ENCODE measurements around the gene EEF1AKMT4. TPM values are rescaled to one million over a fixed set of nuclear protein-coding genes. Genes with fewer than 3 reads are reported as not detected.

Gene EEF1AKMT4
- total RNA-seq, 2 donors from 2014 or later = 3.0 to 3.4 TPM

- Histone ChIP-seq H3K36me3 (replicated peaks in 1 of 2; ENCODE audit: insufficient read depth in 1 of 2, low read depth in 2 of 2) (peaks cover 0 to 12% of the 10 kb centered on the region in 2 donors), H3K27me3 (no peaks in the 10 kb centered on the region), H3K27ac (peak within 1 kb of the TSS; percentile 71 to 95 (median 82)), H3K9me3 (no peaks in the 10 kb centered on the region), H3K4me1 (peaks cover 21% of the 10 kb centered on the region), H3K4me3 (peak within 1 kb of the TSS; percentile 97 to 99)
- WGBS, 2 donors = 0% methylated on average over 18 to 49 of the region's 49 CpGs
- ATAC-seq = peak; percentile 79
- DNase-seq = peak; percentile 89 to 90 (median 89)
- peak; percentile 68 to 84 (median 83) for TF ChIP-seq POLR2A (IDR thresholded peaks at IDR 0.05)
- peak in 1 of 7 experiments; percentile 21 for TF ChIP-seq CTCF (IDR thresholded peaks at IDR 0.05)
- intact Hi-C loops (cut with DNase I) = no loop called here
Observed at GRCh38 chr3:184248454-184249411, 739 bp upstream of the EEF1AKMT4 start, which contains the start of gene ALG3. ALG3 (minus strand) TSS chr3:184248962; CDS start chr3:184248940, 22 bp downstream.

GRCh38 chr3:184250167-184250828, 826 bp downstream of the EEF1AKMT4 start:
- DNase-seq = peak; percentile 91 to 96 (median 93)
- Histone ChIP-seq H3K4me3 (peak overlapping the region; percentile 47 to 49), H3K27me3 (no peaks in the 10 kb centered on the region), H3K27ac (peak overlapping the region; percentile 35 to 95 (median 82)), H3K36me3 (replicated peaks in 1 of 2; ENCODE audit: insufficient read depth in 1 of 2, low read depth in 2 of 2) (peaks cover 0 to 3% of the 10 kb centered on the region in 2 donors), H3K9me3 (no peaks in the 10 kb centered on the region), H3K4me1 (peaks cover 21% of the 10 kb centered on the region)
- TF ChIP-seq POLR2A (IDR thresholded peaks at IDR 0.05) (no peak), CTCF (IDR thresholded peaks at IDR 0.05) (peak; percentile 88 to 97 (median 91))
- ATAC-seq = peak; percentile 71
- intact Hi-C loops (cut with DNase I) = no loop called here
- 14 to 16% methylated on average over 17 to 20 of the region's 20 CpGs for WGBS, 2 donors

- WGBS, 2 donors = 85 to 91% methylated on average over 2 to 3 of the region's 3 CpGs
- no peak for DNase-seq
Observed at GRCh38 chr3:184255291-184256039, 6.0 kb downstream of the EEF1AKMT4 start.

More at GRCh38 chr3:184255291-184256039, 6.0 kb downstream of the EEF1AKMT4 start:
- Histone ChIP-seq H3K4me3 (no peak overlapping the region), H3K4me1 (peaks cover 10% of the 10 kb centered on the region), H3K27ac (no peak overlapping the region), H3K27me3 (no peaks in the 10 kb centered on the region), H3K36me3 (replicated peaks in 1 of 2; ENCODE audit: insufficient read depth in 1 of 2, low read depth in 2 of 2) (no peaks in the 10 kb centered on the region), H3K9me3 (no peaks in the 10 kb centered on the region)
- ATAC-seq = no peak
- intact Hi-C loops (cut with DNase I) = no loop called here
- no peak for TF ChIP-seq CTCF (IDR thresholded peaks at IDR 0.05)
- no peak for TF ChIP-seq POLR2A (IDR thresholded peaks at IDR 0.05)

All from body of pancreas (tissue), 4 donors.